ENCODE measurements around the gene XAF1. TPM values are rescaled to one million over a fixed set of nuclear protein-coding genes. Genes with fewer than 3 reads are reported as not detected.
A peak's percentile ranks its signal among the peaks of the same experiment; 100 is the strongest.

Gene XAF1
- total RNA-seq, 2 experiments from 2014 or later: 24.9 to 26.2 TPM

DNA sequence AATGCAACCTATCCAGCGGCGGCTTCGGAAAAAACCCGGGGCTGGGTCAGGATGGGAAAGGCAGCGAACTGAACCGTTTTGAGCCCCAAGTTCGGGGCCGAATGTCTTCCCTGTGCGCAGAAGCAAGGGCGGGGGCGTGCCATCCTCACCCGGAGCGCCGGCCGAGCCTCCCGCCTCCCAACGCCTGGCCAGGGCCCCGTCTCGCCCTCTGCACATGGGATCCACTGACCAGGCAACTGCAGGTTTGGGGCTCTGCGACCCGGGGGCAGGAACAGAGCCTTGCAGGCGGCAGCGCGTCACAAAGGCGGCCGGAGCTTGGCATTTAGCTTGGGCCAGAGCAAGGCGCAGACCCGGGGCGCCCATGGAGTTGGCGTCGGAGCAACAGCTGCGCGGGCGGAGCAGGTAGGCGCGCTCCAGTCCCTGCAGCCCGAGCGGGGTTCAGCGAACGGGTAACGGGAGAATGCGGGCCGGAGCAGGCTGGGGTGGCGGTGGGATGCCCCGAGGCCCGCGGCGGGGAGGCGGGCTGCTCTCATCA, 20.1 kb downstream of the XAF1 start, which contains the start of gene FBXO39:
Gene FBXO39 (plus strand): TSS at position 345 of the 535 bp plus-strand sequence. CDS start 3,654 bp downstream, outside the sequence.
- CTCF ChIA-PET: no interaction called here
- ATAC-seq (ENCODE audit: poor library complexity): no peak
- peaks cover 19% of the 10 kb centered on the region for H3K27me3 Mint-ChIP-seq
- peaks cover 21% of the 10 kb centered on the region for H3K9me3 Mint-ChIP-seq
- peaks cover 30 to 48% of the 10 kb centered on the region in 2 experiments for H3K9me3 ChIP-seq (ENCODE audit: control insufficient read depth in 1 of 2, insufficient read depth in 1 of 2, low read length in 2 of 2)
- H3K4me3 Mint-ChIP-seq: no peak within 1 kb of the TSS
- TF ChIP-seq, protein P1, sequence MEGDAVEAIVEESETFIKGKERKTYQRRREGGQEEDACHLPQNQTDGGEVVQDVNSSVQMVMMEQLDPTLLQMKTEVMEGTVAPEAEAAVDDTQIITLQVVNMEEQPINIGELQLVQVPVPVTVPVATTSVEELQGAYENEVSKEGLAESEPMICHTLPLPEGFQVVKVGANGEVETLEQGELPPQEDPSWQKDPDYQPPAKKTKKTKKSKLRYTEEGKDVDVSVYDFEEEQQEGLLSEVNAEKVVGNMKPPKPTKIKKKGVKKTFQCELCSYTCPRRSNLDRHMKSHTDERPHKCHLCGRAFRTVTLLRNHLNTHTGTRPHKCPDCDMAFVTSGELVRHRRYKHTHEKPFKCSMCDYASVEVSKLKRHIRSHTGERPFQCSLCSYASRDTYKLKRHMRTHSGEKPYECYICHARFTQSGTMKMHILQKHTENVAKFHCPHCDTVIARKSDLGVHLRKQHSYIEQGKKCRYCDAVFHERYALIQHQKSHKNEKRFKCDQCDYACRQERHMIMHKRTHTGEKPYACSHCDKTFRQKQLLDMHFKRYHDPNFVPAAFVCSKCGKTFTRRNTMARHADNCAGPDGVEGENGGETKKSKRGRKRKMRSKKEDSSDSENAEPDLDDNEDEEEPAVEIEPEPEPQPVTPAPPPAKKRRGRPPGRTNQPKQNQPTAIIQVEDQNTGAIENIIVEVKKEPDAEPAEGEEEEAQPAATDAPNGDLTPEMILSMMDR (IDR thresholded peaks at IDR 0.05): no peak
- peaks cover 14 to 26% of the 10 kb centered on the region in 2 experiments for H3K27me3 ChIP-seq (ENCODE audit: control insufficient read depth in 1 of 2, insufficient read depth in 2 of 2, low read length in 2 of 2)
- no peak within 1 kb of the TSS for H3K4me3 ChIP-seq (ENCODE audit: low read length)
- peaks cover 28% of the 10 kb centered on the region for H3K36me3 ChIP-seq (ENCODE audit: insufficient read depth, low read length)
- H3K4me1 Mint-ChIP-seq (ENCODE audit: low read depth): no peaks in the 10 kb centered on the region
- POLR2A ChIA-PET: interaction anchor here (1.2 kb wide), 1 partner anchor 18 kb away, joined by 3 read pairs; no protein-coding TSS in a partner anchor
- peak in 1 of 14 experiments; percentile 68 for DNase-seq
- peaks cover 61% of the 10 kb centered on the region for H3K36me3 Mint-ChIP-seq (ENCODE audit: low read depth)
- H3K27ac ChIP-seq (ENCODE audit: low read depth in 1 of 2, low read length in 2 of 2): no peak within 1 kb of the TSS
- peaks cover 7% of the 10 kb centered on the region for H3K4me1 ChIP-seq (ENCODE audit: insufficient read depth, low read length)
- intact Hi-C loops (cut with DNase I, micrococcal nuclease): no loop called here
- H3K27ac Mint-ChIP-seq: no peak within 1 kb of the TSS

DNA sequence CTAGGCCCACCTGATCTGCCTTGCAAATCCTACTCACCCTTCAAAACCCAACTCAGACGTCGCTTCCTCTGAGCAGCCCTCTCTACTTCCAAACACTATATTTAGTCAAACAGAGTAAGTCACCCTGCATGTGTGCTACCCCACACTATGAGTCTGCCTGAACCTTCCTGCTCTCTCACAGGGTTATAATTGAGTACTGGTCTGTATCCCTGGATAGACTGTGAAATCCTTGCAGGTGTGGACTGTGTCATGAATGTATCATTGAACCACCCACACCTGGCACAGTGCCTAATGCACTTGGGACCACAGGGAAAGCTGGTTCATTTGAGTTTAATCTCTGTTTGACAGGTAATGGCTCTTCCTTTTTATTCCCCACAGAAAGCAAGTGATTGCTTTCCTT, 23.6 kb downstream of the XAF1 start:
- TF ChIP-seq, protein P1 (IDR thresholded peaks at IDR 0.05): no peak
- Mint-ChIP-seq H3K9me3 (peaks cover 32% of the 10 kb centered on the region), H3K27ac (no peak overlapping the region), H3K4me1 (ENCODE audit: low read depth) (no peaks in the 10 kb centered on the region), H3K27me3 (peaks cover 35% of the 10 kb centered on the region), H3K36me3 (ENCODE audit: low read depth) (peaks cover 30% of the 10 kb centered on the region), H3K4me3 (no peak overlapping the region)
- no peak overlapping the region for H3K4me3 ChIP-seq (ENCODE audit: low read length)
- CTCF ChIA-PET: no interaction called here
- H3K36me3 ChIP-seq (ENCODE audit: insufficient read depth, low read length): no peaks in the 10 kb centered on the region
- H3K27me3 ChIP-seq (ENCODE audit: control insufficient read depth in 1 of 2, insufficient read depth in 2 of 2, low read length in 2 of 2): peaks cover 23 to 33% of the 10 kb centered on the region in 2 experiments
- peaks cover 19 to 26% of the 10 kb centered on the region in 2 experiments for H3K9me3 ChIP-seq (ENCODE audit: control insufficient read depth in 1 of 2, insufficient read depth in 1 of 2, low read length in 2 of 2)
- DNase-seq: no peak
- peaks cover 7% of the 10 kb centered on the region for H3K4me1 ChIP-seq (ENCODE audit: insufficient read depth, low read length)
- no peak overlapping the region for H3K27ac ChIP-seq (ENCODE audit: low read depth in 1 of 2, low read length in 2 of 2)
- no peak for ATAC-seq (ENCODE audit: poor library complexity)
- intact Hi-C loops (cut with DNase I, micrococcal nuclease): no loop called here
- POLR2A ChIA-PET: no interaction called here

DNA sequence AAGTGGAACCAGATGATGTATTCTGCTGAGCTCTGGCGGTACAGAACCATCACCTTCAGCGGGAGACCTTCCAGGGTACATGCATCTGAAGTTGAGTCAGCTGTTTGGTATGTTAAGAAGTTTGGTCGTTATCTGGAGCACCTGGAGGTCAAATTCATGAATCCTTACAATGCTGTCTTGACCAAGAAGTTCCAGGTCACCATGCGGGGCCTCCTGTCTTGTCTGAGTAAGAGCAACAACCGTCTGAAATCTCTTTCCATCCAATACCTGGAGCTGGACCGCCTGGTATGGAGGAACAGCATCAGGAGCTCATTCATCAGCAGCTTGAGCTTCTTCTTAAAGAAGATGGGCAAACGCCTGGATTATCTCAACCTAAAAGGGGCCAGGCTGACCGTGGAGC, 24.2 kb downstream of the XAF1 start:
- Mint-ChIP-seq H3K36me3 (ENCODE audit: low read depth) (peaks cover 24% of the 10 kb centered on the region), H3K4me3 (no peak overlapping the region), H3K4me1 (ENCODE audit: low read depth) (peaks cover 1% of the 10 kb centered on the region), H3K27me3 (peaks cover 41% of the 10 kb centered on the region), H3K27ac (no peak overlapping the region), H3K9me3 (peaks cover 31% of the 10 kb centered on the region)
- Histone ChIP-seq H3K4me3 (ENCODE audit: low read length) (no peak overlapping the region), H3K9me3 (ENCODE audit: control insufficient read depth in 1 of 2, insufficient read depth in 1 of 2, low read length in 2 of 2) (peaks cover 14 to 20% of the 10 kb centered on the region in 2 experiments), H3K27ac (ENCODE audit: low read depth in 1 of 2, low read length in 2 of 2) (no peak overlapping the region), H3K27me3 (ENCODE audit: control insufficient read depth in 1 of 2, insufficient read depth in 2 of 2, low read length in 2 of 2) (peaks cover 23 to 33% of the 10 kb centered on the region in 2 experiments), H3K4me1 (ENCODE audit: insufficient read depth, low read length) (peaks cover 7% of the 10 kb centered on the region), H3K36me3 (ENCODE audit: insufficient read depth, low read length) (no peaks in the 10 kb centered on the region)
- ATAC-seq (ENCODE audit: poor library complexity) (no peak), DNase-seq (no peak)
- TF ChIP-seq, protein P1 (IDR thresholded peaks at IDR 0.05): no peak
- intact Hi-C loops (cut with DNase I, micrococcal nuclease): no loop called here
- POLR2A ChIA-PET: no interaction called here
- CTCF ChIA-PET: no interaction called here
